ENCODE results near the gene PTPRT. TPM values are rescaled to one million over a fixed set of nuclear protein-coding genes. Genes with fewer than 3 reads are reported as not detected.

Gene PTPRT
- total RNA-seq, 1 donor from 2014 or later = 23.5 TPM

DNA sequence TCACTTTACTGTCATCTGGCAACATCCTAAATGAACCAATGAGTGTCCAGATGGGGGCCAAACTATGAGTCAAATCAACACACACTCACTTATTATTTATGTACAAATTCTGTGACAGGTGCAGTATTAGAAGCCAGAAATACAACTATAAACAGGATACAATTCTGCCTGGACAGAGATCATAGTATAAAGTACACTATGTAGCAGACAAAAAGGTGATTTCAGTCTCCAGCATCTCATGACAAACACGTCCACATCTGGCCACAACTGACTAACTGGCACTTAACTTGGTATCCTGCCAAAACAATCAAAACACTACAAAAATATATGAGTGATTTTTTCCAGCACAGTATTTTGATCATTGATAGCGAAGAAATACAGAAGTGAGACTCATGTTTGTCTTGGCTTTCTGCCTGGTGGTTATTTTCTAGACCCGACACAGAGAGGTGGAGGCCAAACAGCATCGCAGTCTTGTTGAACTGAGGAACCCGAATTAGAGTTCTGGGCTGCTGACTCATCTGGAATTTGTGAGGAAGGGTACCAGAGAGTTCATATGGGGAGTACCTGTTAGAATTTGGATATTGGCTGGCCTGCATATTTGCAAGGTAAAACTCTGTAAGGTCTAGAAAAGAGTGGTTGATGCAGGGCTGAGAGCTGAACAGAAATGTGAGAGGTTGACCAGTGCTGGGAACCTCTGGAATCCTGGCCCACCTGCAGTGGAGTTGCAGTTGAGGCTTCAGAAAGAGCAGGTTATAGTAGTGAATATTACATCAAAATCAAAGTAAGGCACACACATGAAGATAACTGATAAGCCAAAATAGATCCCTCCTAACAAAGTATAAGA lies 475.2 kb downstream of the PTPRT start:
- Histone ChIP-seq H3K9me3 (no peaks in the 10 kb centered on the region), H3K27ac (no peak overlapping the region), H3K36me3 (no peaks in the 10 kb centered on the region), H3K4me1 (no peaks in the 10 kb centered on the region), H3K27me3 (no peaks in the 10 kb centered on the region), H3K4me3 (no peak overlapping the region)
- TF ChIP-seq, protein P1, sequence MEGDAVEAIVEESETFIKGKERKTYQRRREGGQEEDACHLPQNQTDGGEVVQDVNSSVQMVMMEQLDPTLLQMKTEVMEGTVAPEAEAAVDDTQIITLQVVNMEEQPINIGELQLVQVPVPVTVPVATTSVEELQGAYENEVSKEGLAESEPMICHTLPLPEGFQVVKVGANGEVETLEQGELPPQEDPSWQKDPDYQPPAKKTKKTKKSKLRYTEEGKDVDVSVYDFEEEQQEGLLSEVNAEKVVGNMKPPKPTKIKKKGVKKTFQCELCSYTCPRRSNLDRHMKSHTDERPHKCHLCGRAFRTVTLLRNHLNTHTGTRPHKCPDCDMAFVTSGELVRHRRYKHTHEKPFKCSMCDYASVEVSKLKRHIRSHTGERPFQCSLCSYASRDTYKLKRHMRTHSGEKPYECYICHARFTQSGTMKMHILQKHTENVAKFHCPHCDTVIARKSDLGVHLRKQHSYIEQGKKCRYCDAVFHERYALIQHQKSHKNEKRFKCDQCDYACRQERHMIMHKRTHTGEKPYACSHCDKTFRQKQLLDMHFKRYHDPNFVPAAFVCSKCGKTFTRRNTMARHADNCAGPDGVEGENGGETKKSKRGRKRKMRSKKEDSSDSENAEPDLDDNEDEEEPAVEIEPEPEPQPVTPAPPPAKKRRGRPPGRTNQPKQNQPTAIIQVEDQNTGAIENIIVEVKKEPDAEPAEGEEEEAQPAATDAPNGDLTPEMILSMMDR (IDR thresholded peaks at IDR 0.05) = no peak
- DNase-seq (ENCODE audit: low spot score in 2 of 2) = no peak
- intact Hi-C loops (cut with DNase I) = no loop called here

DNA sequence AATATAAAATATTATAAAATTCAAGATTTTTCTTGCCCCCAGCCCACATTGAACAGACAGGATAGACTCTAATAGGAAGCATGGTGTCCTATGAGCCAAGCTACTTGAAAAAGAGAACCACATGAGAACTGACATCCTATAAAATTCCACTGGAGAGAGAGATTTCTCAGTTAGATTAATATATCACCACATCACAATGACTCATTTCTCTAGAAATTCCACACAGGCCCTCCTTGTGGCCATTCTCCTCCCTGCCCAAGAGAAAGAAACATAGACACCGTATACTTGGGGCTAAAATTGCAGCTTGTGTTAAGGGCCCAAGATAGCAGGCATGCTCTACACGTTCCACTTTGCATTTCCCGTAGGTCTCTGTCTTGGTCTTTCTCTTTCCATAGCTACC lies 481.4 kb downstream of the PTPRT start:
- TF ChIP-seq, protein P1 (IDR thresholded peaks at IDR 0.05) = no peak

DNA sequence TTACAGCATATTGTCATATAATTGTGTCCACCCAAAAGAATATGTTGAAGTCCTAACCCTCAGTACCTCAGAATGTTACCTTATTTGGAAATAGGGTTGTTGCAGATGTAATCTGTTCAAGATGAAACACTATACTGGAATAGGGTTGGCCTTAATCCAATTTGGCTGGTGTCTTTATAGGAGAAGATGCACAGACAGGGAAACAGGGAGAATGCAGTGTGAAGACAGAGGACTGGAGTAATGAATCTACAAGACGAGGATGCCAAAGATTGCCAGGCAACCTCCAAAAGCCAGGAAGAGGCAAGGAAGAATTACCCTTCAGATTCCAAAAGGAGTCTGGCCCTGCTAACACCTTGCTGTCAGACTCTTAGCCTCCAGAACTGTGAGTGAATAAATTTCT lies 482.9 kb downstream of the PTPRT start:
- DNase-seq (ENCODE audit: low spot score in 2 of 2) = no peak
- H3K4me1 ChIP-seq = no peaks in the 10 kb centered on the region

More for the DNA sequence above, 481.4 kb downstream of the PTPRT start:
- intact Hi-C loops (cut with DNase I) = no loop called here
- Histone ChIP-seq H3K27ac (no peak overlapping the region), H3K36me3 (no peaks in the 10 kb centered on the region), H3K4me1 (no peaks in the 10 kb centered on the region), H3K27me3 (no peaks in the 10 kb centered on the region), H3K9me3 (no peaks in the 10 kb centered on the region), H3K4me3 (no peak overlapping the region)
- no peak for DNase-seq (ENCODE audit: low spot score in 2 of 2)

DNA sequence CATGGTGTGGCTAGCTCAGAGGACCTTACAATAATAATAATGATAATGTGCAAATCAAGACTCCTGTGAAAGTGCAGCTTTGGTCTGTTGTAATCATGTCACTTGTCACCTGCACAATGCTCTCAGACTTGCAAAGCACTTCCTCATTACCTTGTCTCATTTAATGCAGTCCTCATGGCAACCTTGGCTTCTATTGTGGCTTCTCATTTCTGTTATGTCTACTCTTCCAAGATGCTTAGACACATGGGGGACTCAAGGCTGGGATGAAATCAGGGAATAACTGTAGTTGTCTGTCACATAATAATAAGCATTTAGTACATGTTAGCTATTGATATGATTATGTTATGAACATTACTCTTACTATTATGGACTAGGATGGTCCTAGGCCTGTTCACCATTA lies 484.2 kb downstream of the PTPRT start:
- no peaks in the 10 kb centered on the region for H3K36me3 ChIP-seq
- no peaks in the 10 kb centered on the region for H3K9me3 ChIP-seq
- H3K4me1 ChIP-seq = no peaks in the 10 kb centered on the region
- H3K4me3 ChIP-seq = no peak overlapping the region
- H3K27ac ChIP-seq = no peak overlapping the region
- TF ChIP-seq, protein P1 (IDR thresholded peaks at IDR 0.05) = no peak
- intact Hi-C loops (cut with DNase I) = no loop called here
- no peak for DNase-seq (ENCODE audit: low spot score in 2 of 2)
- no peaks in the 10 kb centered on the region for H3K27me3 ChIP-seq

More for the DNA sequence above, 482.9 kb downstream of the PTPRT start:
- no peak overlapping the region for H3K27ac ChIP-seq
- intact Hi-C loops (cut with DNase I) = no loop called here
- no peaks in the 10 kb centered on the region for H3K27me3 ChIP-seq
- H3K9me3 ChIP-seq = no peaks in the 10 kb centered on the region
- TF ChIP-seq, protein P1 (IDR thresholded peaks at IDR 0.05) = no peak
- no peaks in the 10 kb centered on the region for H3K36me3 ChIP-seq
- no peak overlapping the region for H3K4me3 ChIP-seq

DNA sequence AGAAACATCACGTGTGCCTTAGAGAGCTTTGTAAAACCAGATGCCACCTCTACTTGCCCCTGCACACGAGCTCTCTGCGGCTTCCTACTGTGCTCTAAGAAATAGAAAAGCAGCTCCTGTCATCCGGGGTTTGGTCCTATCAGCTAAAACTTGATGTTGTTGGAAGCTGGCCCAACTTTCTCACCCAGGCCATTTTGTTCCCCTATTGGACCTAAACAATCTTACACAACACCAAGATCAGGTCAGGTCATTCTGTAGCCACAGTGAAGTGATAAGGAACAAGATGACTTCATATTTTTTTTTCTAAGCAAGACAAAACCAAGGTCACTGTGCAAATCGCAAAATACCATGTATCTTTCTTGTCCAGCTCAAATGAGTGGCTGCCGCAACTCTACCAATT lies 486.0 kb downstream of the PTPRT start:
- no peak overlapping the region for H3K27ac ChIP-seq
- DNase-seq (ENCODE audit: low spot score in 2 of 2) = no peak
- H3K36me3 ChIP-seq = no peaks in the 10 kb centered on the region
- H3K4me1 ChIP-seq = no peaks in the 10 kb centered on the region
- intact Hi-C loops (cut with DNase I) = no loop called here
- H3K27me3 ChIP-seq = no peaks in the 10 kb centered on the region
- H3K9me3 ChIP-seq = no peaks in the 10 kb centered on the region
- TF ChIP-seq, protein P1 (IDR thresholded peaks at IDR 0.05) = no peak
- no peak overlapping the region for H3K4me3 ChIP-seq
